AG10803 (cell line): ENCODE data around the gene VRK1.

Experiments used
- DNase-seq: peaks from one replicate; pipeline ENCODE4 v3.0.0; 2010; ENCODE audit warnings: low read depth
- H3K4me3 ChIP-seq: 2 replicates; pipeline ENCODE4 v1.5.1; 2011; ENCODE audit warnings: mild to moderate bottlenecking, low read length, control low read depth
- CTCF ChIP-seq: conservative IDR thresholded peaks from 2 replicates; pipeline ENCODE4 v1.5.1; 2011; ENCODE audit warnings: mild to moderate bottlenecking, low read length, control low read depth, inconsistent platforms

VRK1 gene

GRCh38 chr14:96914571-96915128 is 117.5 kb downstream of the VRK1 start:
- DNase-seq = no peak
- no peak for TF ChIP-seq CTCF
- H3K4me3 ChIP-seq = no peak overlapping the region

DNA sequence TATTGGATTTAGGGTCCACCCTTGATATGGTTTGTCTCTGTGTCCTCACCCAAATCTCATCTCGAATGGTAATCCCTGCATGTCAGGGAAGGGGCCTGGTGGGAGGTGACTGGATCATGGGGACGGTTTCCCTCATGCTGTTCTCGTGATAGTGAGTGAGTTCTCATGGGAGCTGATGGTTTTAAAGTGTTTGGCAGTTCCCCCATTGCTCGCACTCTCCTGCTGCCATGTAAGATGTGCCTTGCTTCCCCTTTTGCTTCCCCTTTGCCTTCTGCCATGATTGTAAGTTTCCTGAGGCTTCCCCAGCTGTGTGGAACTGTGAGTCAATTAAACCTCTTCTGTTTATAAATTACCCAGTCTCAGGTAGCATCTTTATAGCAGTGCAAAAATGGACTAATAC is 118.3 kb downstream of the VRK1 start:
- DNase-seq = no peak
- H3K4me3 ChIP-seq = no peak overlapping the region
- no peak for TF ChIP-seq CTCF

DNA sequence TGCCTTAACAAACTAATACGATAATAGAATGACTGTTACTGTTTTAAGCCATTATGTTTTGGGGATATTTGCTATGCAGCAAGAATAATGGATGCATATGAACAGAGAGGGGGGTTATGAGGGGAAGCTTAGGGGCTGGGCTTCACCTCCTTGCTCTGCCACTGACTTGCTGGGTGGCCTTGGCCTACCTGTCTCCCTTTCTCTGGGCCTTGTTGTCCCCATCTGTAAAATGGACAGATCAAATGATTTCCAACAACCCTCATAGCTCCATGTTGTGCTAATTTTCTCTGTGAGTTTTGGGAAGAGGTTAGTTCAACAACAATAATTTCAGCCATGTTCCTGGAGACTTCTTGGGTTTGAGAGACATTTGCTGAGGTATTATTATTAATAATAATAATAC is 119.6 kb downstream of the VRK1 start:
- no peak for DNase-seq
- H3K4me3 ChIP-seq = no peak overlapping the region
- no peak for TF ChIP-seq CTCF

GRCh38 chr14:96917442-96917963 is 120.3 kb downstream of the VRK1 start:
- DNase-seq = no peak
- H3K4me3 ChIP-seq = no peak overlapping the region
- no peak for TF ChIP-seq CTCF

DNA sequence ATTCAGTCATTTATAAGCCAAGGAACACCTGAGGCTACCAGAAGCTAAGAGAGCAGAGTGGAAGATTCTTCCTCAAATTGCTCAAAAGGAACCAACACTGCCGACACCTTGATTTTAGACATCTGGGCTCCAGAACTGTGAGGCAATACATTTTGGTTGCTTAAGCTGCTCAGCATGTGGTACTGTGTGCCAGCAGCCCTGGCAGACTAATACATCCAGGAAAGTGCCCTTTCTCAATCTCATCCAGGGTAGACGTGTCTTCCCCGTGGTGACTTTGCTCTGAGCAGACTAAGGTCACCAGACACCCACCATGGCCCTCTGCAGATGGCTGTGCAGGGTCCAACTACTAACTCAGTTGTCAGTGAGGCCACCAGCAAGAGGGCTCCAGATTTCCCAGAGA is 122.8 kb downstream of the VRK1 start:
- no peak overlapping the region for H3K4me3 ChIP-seq
- no peak for TF ChIP-seq CTCF
- DNase-seq = peak; percentile 63

- DNase-seq = no peak
- H3K4me3 ChIP-seq = no peak overlapping the region
- no peak for TF ChIP-seq CTCF
Measured at GRCh38 chr14:96920820-96921219, 123.6 kb downstream of the VRK1 start.

DNA sequence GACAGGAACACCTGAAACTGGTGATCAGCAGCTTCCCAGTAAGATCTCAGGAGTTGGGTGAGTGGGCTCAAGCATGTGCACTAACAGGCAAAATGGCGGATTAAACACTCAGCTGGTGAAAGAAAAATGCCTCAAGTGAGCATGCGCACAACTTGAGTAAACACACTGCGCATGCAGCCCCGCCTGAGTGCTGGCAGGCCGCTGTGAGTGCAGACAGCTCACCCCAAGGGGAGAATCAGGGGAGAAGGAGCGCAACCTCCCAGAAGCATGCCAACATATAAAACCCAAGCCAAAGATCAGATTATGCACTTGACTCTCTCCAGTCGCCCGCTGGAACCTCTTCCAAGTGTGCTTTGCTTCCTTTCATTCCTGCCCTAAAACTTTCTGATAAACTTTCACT is 125.8 kb downstream of the VRK1 start:
- TF ChIP-seq CTCF = no peak
- DNase-seq = no peak
- no peak overlapping the region for H3K4me3 ChIP-seq
